HG02884 (cell line): Measurements from ENCODE around the gene NRXN2.

Source experiments
- ATAC-seq: cut with Tn5 transposase; IDR thresholded peaks from one replicate; pipeline ENCODE4 v1.9.1; 2021; ENCODE audit warnings: mild to moderate bottlenecking, moderate library complexity; ENCODE audit not compliant: unreplicated experiment

Gene NRXN2

DNA sequence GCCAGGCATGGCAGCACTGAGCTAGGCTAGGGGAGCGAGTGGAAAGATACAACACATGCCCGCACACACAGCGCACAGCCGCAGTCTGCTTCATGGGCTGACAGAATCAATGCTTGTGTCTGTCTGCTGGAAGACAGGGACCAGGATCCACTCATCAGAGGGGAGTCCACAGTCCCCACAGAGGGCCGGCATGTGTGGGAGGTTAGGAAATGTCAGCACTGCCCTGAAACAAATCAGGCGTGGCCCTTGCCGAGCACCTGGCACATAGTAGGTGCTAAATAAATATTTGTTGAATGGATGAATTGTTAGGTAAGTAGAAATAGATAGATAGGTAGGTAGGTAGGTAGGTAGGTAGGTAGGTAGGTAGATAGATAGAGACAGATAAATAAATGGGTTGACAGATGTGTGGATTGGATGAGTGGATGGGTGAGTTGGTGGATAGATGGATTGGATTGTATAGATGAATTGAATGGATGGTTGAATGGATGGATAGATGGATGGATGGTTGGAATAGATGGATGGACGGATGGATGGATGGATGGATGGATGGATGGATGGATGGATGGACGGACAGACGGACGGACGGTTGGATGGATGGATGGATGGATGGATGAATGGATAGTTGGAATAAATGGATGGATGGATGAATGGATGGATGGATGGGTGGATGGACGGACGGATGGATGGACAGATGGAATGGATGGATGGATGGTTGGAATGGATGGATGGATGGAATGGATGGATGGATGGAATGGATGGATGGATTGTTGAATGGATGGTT lies 128.6 kb downstream of the NRXN2 start:
- no peak for ATAC-seq

DNA sequence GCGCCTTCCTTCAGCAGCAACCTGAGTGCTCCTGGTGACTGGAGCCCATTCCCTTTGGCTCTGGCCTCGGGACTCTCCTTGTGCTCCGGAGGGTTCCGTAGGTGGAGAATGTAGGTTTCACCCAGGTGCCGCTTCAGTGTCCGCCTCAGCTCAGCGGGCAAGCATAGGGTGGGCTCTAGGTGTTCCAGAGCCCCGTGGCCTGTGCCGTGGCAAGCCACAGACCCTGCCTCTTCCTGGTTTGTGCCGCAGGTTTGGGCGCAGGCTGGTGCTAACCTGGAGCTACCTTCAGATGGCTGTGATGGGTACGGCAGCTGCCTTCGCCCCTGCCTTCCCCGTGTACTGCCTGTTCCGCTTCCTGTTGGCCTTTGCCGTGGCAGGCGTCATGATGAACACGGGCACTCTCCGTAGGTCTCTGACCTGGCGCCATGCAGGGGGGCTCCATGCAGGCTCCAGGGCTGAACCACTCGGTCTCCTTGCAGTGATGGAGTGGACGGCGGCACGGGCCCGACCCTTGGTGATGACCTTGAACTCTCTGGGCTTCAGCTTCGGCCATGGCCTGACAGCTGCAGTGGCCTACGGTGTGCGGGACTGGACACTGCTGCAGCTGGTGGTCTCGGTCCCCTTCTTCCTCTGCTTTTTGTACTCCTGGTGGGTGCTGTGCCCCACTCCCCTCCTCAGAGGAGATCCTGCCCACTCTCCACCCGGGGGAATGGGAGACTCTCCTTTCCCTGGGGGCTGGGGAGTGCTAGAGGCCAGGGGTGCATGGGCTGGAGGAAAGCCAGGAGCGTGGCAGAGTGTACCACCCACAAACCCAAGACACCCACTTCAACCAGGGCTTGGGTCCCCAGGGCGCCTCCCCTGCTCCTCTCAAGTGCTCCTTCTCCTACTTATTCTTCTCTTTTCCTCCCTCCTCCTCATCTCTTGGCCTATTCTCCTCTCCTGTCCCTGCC lies 129.6 kb downstream of the NRXN2 start:
- no peak for ATAC-seq

DNA sequence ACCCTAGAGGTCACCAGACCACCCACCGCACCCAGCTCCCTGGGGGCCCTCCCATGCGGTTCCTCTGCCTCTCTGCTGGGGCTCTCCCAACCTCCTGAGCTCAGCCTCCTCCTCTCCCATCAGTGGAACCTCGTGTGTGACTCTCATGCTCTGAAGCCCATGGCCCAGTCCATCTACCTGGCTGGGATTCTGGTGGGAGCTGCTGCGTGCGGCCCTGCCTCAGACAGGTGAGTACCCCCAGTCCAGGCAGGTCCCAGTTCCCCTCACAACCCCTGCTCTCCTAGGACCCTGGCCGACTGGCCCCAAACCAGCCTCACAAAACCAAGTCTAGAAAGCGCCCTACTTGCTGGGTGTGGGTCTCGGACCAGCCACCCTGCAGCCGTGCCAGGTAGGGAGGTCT lies 130.3 kb downstream of the NRXN2 start:
- no peak for ATAC-seq

DNA sequence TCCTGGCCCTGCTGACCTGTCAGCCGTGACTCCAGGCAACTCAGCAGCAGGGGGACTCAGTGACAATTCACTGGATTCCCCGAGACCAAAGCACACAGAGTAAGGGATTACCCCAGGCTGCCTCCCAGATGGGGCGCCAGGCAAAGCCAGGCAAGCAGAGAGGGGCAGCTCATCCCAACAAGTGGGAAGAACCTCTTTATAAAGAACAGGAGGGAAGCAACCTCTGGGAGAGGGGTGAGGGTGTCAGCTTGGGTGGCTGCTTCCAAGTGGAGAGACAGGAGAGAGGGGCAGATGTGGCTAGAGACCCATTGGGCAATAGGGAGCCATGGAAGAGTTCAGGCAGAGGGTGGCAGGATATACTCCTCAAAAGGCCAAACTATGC lies 130.8 kb downstream of the NRXN2 start:
- no peak for ATAC-seq

DNA sequence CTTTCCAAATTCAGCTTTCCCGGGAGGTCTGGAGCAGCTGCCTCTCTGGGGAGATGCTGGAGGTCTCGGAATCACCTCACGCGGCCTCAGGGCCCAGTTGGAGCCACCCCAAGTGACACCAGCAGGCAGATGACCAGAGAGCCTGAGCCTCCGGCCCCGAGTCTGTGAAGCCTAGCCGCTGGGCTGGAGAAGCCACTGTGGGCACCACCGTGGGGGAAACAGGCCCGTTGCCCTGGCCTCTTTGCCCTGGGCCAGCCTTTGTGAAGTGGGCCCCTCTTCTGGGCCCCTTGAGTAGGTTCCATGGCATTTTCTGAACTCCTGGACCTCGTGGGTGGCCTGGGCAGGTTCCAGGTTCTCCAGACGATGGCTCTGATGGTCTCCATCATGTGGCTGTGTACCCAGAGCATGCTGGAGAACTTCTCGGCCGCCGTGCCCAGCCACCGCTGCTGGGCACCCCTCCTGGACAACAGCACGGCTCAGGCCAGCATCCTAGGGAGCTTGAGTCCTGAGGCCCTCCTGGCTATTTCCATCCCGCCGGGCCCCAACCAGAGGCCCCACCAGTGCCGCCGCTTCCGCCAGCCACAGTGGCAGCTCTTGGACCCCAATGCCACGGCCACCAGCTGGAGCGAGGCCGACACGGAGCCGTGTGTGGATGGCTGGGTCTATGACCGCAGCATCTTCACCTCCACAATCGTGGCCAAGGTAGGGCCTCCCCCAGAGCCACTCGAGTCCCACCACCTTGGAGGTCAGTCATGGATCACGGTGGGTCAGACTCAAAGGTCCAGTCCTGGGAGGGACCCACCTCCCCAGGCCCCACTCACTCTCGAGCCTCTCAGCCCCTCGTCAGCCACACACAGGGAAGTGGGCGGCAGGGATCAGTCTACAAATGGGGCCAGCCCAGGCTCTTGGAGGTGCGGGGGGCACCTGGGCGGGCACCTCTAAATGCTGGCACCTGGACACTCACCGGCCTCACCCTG lies 131.5 kb downstream of the NRXN2 start:
- no peak for ATAC-seq

DNA sequence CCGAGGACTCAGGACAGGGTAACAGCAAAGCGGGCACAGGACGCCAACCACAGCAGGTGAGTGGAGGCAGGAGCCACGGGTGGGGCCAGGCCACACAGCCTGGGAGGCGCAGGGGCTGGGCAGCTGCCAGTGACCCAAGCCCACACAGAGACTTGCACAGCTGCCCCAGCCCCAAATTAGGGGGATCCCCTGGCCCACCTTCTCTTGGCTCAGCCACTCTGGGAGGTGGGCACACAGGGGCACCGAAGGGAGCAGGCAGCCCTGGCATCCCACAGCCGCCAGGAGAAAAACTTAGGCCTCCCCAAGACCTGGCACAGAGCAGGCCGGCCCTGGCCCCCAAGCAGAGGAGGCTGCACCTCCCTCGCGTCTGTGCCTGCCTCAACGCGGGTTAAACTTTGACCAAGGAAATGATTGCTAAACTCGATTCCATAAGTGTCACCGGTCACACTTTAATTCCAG lies 132.2 kb downstream of the NRXN2 start, which contains the start of gene SLC22A12:
Gene SLC22A12, plus strand, starts transcription at position 458 of the 459 bp plus-strand sequence. CDS start 337 bp downstream, outside the sequence.
- ATAC-seq: no peak

DNA sequence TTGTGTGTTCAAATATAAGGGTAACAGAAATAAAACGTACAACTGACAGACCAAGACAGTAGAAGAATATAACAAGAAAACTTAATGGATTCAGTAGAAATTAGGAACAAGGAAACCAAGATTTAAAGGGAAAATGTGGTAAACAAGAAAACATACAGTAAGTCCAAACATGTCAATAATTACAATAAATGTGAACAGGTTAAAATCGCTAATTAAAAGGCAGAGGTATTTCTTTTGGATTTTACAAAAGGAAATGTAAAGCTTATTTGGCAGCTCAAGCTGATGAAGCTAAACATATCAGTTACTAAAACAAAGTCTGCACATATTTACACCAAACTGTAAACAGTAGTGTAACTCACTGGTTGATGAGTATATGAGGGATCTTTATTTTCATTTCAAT lies 134.3 kb downstream of the NRXN2 start:
- ATAC-seq: no peak

DNA sequence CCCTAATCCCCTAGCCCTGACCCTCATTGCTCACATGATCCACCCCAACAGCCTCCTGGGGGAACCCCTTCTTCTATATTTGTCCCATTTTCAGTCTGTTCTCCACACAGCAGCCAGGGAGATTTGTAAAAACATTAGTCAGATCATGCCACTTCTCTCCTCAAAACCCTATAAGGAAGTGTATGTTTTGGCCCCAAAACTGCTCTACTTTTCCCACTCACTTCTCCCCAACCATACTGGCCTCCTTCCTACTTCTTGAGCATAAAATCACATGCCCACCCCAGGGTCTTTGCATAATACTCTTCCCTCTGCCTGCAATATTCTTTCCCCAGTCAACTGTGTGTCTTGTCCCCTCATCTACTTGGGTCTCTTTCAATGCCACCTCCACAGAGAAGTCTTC lies 136.6 kb downstream of the NRXN2 start:
- ATAC-seq: no peak

DNA sequence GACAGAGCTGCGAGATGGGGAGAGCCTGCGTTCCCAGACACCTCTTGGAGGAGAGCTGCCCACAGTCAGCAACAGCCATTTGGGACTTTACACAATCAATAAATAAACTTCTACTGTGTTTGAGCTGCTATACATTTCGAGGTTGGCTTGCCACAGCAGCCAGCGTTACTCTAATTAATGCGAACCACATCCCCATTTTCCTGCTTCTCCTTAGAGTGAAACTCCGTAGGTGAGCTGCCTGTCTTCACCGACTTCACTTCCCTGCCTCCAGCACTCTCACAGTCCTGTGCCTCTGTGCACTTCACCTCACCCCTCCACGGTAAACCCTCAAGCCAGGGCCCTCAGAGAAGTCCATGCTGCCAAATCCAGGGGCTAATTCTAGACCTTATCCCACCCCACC lies 137.8 kb downstream of the NRXN2 start:
- ATAC-seq: no peak

DNA sequence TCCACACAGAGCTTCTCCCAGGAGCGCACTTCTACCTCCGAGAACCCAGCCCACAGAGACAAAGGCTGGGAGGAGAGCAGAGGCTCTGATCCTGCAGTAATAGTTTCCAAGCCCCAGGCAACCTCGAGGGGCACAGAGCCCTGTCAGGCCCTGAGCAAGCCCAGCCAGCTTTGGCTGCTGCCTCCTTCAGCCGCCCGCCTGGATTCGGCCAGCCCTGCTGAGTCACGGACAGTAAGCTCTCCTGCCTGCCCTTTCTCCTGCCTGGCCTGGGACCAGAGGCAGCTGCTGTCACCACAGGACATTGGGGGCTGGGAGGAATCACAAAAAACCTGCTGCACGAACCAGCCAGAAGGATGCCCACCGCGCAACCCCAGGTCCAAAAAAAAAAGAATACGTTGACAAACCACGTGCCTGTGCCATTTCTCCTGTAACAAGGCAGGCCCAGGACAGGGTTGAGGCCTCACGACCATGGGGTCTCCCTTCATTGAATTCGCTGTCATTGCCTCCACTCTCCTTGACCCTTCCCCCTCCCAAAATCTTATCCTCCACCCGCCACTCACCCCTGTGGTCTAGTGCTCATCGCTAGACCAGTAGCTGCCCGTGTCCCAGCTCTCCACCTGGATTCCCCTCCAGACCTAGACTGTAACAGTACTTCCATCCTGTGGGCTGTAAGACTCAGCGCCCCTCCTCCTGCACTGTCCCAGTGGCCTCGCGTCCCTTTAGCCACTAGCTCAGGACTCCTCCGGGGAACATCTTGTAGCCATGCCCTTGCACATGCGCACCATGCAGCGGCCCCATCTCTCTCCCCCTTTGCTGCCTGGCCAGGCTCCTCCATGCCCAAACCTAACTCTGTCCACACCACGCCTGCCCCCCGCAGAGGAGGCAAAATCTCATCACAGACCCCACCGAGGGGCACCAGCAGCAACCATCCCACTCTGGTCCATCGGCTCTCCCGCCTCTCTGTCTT lies 139.4 kb downstream of the NRXN2 start:
- ATAC-seq: no peak

DNA sequence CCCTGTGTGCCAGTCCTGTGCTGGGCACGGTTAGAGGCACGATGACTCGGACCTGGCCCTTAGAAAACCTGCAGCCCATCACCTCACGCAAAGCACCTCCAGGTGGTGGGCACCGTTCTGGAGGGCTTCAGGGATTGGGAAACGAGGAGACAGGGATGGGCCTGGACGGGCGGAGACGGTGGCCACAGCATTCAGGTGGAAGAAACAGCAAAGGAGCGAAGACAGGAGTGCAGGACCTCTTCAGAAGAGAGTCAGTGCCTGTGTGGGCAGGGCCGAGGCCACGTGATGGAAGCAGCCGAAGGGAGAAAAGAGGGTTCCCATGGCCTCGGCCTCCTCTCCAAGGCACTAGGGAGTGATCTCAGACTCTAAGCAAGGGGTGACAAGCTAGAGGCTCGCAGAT lies 140.1 kb downstream of the NRXN2 start:
- ATAC-seq: no peak

DNA sequence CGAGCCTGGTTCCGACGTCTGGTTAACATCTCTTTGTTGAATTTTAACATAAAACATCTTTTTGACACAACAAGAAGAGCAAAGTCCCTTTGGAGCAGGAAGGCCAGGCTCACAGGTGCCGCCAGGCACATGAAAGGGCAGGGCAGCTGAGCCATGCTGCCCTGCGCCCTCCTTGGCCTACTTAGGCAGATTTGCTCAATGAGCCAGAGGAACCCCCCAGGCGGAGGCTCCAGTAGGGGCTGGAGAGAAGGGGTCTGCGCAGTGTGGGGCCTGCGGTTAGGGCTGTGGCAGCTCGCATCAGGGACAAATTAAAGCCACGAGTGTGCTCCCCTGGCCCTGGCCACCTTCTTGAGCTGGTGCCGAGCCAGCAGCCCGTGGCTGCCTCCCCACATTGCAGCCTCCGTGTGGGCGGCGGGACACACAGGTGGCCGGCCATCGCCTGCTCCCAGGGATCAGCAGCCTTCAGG lies 141.9 kb downstream of the NRXN2 start:
- ATAC-seq: no peak

DNA sequence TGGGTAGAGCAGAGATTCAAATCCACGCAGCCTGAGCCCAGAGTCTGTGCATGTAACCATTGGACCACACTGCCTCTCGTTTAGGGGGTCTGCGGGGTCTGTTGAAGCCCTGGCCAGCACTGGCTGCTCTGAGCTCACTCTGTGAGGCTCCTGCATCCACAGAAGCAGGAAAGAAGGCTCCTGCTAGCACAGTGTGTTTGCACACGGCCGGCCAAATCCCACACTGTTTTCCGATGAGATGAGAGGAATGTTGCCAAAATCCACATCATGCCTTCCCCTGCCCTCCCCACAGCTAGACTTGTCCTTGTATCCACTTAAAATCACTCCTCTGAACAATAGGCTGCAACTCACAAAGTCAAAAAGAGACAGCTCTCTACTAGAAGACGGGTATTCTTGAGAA lies 142.6 kb downstream of the NRXN2 start:
- no peak for ATAC-seq

DNA sequence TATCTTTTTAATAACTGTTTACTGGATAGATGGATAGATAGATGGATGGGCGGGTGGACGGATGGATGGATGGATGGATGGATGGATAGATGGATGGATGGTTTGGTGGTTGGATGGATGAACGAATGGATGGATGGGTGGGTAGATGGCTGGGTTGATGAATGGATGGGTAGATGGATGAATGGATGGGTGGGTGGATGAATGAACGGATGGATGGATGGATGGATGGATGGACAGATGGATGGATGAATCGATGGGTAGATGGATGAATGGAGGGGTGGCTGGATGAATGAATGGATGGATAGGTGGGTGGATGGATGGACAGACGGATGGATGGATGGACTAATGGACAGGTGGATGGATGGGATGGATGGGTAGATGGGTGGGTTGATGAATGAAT lies 145.8 kb downstream of the NRXN2 start:
- ATAC-seq: no peak

DNA sequence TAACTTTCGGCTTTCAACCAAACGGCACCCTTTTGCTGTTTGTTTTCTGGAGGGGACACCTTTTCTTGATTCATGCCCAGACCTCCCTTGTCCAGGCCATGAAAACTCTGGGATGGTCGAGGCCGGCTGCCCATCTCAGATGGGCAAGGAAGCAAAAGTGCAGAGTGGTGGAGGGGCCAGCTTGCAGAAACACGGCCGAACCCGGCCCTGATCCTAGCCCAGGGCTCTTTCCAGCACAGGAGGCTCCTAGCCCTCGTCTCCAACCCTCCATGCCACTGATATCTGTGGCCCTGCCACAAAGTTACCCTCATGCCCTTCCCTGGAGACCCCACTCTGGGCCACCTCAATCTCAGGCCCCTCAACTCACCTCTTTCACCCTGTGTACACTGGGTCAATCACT lies 150.9 kb downstream of the NRXN2 start:
- no peak for ATAC-seq

DNA sequence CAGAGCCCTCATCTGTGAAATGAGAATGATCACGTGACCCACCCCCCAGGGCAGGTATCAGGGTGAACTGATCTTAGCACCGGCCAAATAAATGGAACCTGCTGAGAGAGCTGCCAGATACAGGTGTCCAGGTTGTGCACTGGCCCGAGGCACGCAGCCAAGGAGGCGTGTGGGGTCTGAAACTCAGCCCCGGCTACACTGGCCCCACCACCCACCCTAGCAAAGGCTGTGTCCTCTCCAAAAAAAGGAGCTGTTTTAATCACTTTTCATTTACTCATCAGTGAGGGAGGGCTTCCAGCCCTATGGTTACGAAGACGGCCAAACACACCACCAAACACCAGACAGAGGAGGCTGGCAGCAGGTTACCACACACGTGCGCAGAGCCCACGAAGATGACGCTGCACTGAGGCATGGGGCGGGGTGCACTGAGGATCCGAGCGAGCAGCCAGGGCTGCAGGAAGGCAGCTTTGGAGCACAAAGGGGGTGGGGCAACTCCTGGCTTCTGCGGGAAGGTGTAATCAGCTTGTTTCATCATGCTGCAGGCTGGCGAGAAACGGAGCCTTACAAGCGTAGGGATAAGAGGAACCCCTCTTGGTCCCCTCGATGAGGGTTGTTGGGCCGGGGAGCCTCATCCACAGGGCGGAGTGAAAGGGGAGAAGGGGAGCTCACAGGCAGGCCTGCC lies 151.4 kb downstream of the NRXN2 start:
- ATAC-seq: no peak

DNA sequence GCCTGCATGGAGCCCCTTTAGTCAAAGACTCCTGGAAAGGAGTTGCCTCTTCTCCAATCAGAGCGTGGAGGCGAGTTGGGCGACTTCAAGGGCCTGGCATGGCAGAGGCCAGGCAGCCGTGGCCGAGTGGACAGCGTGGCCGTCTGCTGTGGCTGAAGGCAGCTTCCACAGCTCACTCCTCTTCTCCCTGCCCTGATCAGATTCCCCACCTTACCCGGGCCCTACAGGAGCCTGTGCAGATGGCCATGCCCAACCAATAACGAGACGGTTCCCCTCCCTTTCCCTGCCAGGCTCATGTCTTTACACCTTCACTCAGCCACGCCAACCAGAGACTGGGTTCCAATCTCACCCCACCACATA lies 152.0 kb downstream of the NRXN2 start:
- ATAC-seq: no peak

DNA sequence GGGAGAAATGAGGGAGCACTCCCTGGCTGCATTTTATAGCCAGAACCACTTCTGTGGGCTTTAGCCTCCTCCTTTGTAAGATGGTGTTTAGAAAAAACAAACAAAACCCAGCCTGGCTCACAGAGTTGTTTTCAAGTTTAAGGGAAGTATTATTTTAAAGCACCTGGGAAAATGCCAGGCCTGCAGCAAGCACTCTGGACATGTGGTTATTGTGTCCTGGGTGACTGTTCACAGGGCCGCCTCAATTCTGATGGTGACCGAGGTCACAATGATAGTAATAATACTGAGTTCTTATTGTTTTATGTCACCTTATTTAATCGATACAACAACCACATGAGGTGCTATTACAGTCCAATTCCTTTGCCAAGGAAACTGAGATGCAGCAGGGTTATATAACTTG lies 152.7 kb downstream of the NRXN2 start:
- ATAC-seq: no peak
